CD4-positive, alpha-beta T cell treated with Interleukin-17A for 1 hour (primary cell): ENCODE data around the gene CFAP107.
"Not testable (repeated sequence)": the region's sequence is repeated elsewhere in the genome, so short reads cannot be mapped to it uniquely, and the experiment has no call there.

Experiments used
- DNase-seq: peaks from one replicate; pipeline ENCODE4 v3.0.0-alpha.2; 2020

CFAP107 gene

DNA sequence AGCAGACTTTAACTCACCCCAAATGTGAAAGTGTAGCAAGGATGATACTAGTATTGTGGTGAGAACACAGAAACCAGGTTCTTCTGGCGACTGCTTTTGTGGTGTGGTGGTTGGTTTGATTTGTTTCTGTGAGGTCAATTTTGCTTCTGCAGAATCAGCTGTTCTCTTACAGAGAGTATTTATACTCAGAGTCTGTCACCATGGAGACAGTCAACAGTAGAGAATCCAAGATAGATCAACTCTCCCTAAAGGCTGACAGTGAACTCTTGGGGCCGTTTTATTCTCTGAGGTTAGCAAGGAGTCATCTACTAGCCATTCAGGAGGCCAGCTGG lies at the start of gene CFAP107:
Gene CFAP107, plus strand, starts transcription at position 209 of the 332 bp plus-strand sequence. CDS start 231 bp downstream, outside the sequence.
- no peak for DNase-seq

DNA sequence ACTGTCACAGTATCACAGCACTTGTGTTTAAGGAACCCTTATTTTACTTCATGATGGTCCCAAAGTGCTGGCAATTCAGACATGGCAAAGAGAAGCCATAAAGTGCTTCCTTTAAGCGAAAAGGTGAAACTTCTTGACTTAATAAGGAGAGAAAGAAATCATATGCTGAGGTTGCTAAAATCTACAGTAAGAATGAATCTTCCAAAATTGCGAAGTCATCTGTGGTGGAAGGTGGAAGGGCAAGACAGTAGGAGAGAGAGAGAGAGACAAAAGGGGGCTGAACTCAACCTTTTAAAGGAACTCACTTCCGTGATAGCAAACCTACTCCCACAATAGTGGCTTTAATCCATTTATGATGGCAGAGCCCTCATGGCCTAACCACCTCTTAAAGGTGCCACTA lies 49.3 kb upstream of the CFAP107 start:
- DNase-seq, result no peak

- no peak for DNase-seq
These were observed 48.6 kb upstream of the CFAP107 start for GRCh38 chr1:12697397-12697796.

DNA sequence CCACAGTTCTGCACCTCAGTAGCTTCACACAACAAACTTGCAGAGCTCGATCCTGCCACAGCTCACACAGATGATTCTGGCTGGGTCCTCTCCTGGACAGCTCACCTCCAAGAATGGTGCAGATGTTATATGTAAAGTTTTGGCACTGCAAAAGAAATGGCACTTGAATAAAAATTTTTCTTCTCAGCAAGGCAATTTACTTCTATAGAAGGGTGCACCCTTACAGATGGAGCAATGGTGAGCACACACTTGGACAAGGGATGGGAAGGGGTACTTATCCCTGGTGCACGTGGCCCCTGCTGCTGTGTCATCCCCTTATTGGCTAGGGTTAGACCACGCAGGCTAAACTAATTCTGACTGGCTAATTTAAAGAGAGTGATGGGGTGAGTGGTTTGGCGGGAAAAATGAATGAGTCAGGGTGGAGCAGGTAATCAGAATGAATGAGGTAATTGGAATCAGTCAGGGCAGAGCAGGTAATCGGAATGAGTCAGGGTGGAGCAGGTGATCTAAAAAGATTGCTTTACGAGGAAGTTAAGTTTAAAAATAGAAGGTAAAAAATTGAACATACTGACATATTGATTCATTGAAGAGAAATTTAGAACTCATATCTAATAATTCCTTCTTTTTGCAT lies 42.1 kb upstream of the CFAP107 start:
- no peak for DNase-seq

- no peak for DNase-seq
These were observed 39.9 kb upstream of the CFAP107 start for GRCh38 chr1:12706061-12706460.

- DNase-seq, result no peak
These were observed 37.5 kb upstream of the CFAP107 start for GRCh38 chr1:12708396-12709090.

- DNase-seq, result no peak
These were observed 36.9 kb upstream of the CFAP107 start for GRCh38 chr1:12709091-12709491.

- DNase-seq, result no peak
These were observed 36.3 kb upstream of the CFAP107 start for GRCh38 chr1:12709696-12710095.

DNA sequence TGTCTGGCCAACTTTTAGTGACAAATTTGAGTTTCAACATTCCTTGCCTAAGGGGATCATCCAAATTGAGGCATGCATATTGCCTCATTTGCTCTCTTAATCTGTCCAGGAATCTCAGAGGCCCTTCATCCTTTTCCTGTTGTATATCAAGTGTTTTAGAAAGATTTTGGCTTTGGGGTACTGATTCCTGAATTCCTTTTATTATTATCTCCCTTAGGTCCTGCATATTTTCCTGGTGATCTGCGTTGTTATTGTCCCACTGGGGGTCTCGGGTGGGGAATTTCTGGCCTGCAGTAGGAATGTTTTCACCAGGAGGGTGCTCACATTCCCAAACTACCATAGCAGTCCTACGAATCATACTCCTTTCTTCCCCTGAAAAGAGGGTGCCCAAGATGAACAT lies 34.5 kb upstream of the CFAP107 start:
- no peak for DNase-seq

GRCh38 chr1:12712076-12712475 lies 33.9 kb upstream of the CFAP107 start:
- DNase-seq, result no peak

GRCh38 chr1:12712929-12713328 lies 33.1 kb upstream of the CFAP107 start:
- DNase-seq, result no peak

DNA sequence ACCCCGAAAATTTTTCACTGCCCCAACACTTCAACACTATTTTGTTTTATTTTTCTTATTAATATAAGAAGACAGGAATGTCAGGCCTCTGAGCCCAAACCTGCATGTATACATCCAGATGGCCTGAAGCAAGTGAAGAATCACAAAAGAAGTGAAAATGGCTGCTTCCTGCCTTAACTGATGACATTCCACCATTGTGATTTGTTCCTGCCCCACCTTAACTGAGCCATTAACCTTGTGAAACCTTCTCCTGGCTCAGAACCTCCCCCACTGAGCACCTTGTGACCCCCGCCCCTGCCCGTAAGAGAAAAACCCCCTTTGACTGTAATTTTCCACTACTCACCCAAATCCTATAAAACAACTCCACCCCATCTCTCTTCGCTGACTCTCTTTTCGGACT lies 32.3 kb upstream of the CFAP107 start:
- DNase-seq, result not testable (repeated sequence)

DNA sequence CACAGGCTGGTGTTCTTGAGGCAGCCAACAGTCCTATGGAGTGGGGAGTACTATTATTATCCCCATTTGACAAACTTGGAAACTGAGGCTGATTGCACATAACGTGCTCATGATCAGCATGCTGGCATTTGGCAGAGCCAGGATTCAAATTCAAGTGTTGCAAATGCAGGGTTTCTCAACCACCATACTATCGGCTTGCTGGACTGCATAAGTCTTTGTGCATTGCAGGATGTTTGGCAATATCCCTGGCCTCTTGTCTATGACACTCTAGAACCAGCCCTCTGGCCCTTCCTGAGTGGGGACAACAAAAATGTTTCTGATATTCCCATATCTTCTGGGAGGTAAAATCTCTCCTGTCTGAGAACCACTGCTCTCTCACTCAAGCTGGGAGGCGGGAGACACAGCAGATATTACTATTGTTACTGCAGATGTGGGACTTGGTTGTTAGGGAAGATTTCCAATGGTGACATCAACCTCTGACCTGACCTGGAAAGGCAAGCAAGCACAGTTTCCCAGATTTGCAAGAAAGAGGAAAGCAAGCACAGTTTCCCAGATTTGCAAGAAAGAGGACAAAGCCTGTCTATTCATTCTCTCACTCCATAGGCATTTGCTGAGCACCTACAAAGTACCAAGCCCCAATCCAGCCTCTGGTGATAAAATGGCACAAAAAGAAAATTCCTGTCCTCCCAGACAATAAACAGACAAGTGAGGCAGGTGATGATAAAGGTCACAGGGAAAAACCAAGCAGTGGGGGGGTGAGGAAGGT lies 31.1 kb upstream of the CFAP107 start:
- DNase-seq, result no peak

DNA sequence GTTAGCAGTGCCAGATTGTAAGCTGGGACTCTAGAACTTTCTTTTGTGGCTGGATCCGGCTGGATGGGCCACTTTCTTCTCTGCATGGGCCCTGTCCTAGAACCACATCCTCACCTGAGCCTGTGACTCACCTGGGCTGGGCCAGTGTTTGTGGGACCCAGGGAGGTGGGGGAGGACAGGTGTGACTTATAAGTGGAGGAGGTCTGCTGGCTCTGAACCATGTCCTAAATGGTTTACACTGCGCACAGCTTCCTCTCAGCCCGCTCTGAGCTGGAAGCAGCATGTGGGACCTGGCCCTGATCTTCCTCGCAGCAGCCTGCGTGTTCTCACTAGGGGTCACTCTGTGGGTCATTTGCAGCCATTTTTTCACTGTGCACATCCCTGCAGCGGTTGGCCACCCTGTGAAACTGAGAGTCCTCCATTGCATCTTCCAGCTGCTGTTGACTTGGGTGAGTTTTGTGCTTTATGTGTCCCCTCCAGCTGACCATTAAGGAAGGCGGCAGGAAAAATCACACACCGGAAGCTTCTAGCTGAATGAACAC lies 30.0 kb upstream of the CFAP107 start, which contains the start of gene AADACL3:
Gene AADACL3, plus strand, starts transcription at position 215 of the 542 bp plus-strand sequence. Its CDS starts 67 bp downstream, at position 282.
- no peak for DNase-seq

GRCh38 chr1:12717301-12717838 lies 28.6 kb upstream of the CFAP107 start:
- no peak for DNase-seq

DNA sequence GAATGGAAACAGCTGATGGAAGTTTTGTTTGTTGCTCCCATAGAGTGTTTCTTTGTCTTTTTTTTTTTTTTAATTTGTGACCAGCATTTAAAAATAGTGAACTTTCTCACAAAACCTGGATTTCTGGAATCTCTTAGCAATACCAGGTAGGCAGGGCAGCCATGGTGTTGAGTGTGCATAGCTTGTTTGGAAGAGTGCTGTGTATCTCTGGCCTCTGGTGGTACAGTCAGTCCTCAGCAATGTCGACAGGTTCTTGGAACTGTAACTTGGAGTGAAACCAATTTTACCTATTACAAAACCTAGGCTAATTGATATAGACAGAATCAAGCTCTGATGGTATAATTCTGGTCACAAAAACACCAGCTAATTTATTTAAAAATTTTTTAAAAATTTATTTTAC lies 23.4 kb upstream of the CFAP107 start:
- no peak for DNase-seq

DNA sequence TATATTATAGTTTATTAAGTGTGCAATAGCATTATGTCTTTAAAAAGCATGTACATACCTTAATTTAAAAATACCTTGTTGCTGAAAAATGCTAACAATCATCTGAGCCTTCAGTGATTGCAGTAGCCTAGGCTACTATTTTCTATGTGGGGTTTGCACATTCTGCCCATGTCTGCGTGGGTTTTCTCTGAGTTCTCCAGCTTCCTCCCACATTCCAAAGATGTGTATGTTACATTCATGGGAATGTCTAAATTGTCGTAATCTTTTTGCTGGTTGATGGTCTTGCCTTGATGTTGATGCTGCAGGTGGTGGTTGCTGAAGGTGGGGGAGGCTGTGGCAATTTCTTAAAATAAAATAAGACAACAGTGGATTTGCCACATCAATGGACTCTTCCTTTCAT lies 17.6 kb upstream of the CFAP107 start:
- no peak for DNase-seq

- DNase-seq, result no peak
These were observed 15.8 kb upstream of the CFAP107 start for GRCh38 chr1:12730156-12730555.

DNA sequence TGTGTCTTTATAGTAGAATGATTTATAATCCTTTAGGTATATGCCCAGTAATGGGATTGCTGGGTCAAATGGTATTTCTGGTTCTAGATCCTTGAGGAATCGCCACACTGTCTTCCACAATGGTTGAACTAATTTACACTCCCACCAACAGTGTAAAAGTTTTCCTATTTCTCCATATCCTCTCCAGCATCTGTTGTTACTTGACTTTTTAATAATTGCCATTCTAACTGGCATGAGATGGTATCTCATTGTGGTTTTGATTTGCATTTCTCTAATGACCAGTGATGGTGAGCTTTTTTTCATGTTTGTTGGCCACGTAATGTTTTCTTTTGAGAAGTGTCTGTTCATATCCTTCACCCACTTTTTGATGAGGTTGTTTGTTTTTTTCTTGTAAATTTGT lies 14.9 kb upstream of the CFAP107 start:
- not testable (repeated sequence) for DNase-seq

DNA sequence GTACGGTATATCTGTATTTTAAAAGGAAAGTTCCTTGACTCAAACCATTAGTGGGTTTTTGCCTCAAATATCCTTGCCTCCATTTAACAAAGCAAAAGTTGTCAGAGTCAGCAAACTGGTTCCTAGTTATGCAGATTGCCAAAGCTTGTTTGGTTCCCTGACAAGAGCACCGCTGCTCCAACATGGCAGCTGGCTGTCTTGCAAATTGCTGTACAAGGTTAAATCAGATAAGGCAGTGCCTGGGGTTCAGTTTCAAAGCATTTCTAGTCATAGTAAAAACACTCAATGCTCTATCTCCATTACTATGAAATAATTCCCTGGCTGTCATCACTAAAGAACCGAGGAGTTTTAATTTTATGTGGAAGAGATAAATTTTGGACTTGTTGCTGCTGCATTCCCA lies 11.3 kb upstream of the CFAP107 start:
- no peak for DNase-seq

GRCh38 chr1:12738934-12739333 lies 7.1 kb upstream of the CFAP107 start:
- no peak for DNase-seq

GRCh38 chr1:12739613-12740012 lies 6.4 kb upstream of the CFAP107 start:
- no peak for DNase-seq

GRCh38 chr1:12741946-12742345 lies 4.1 kb upstream of the CFAP107 start:
- DNase-seq, result no peak
